GM23248 (cell line): ENCODE measurements around the gene STAM2.

ENCODE experiments used
- EZH2 ChIP-seq: fragments of 200-600 bp; sonication (generic); IDR thresholded peaks from 2 replicates; pipeline ENCODE4 v1.6.1; 2018; ENCODE audit warnings: antibody characterized with exemption, mild to moderate bottlenecking; ENCODE audit not compliant: insufficient read depth, poor library complexity, severe bottlenecking
- EZH2phosphoT487 ChIP-seq: fragments of 200-600 bp; sonication (generic); IDR thresholded peaks from 2 replicates; pipeline ENCODE4 v1.6.1; 2018; ENCODE audit warnings: antibody characterized with exemption, moderate library complexity, mild to moderate bottlenecking, low read depth; ENCODE audit not compliant: insufficient read depth

GRCh38 chr2:152176113-152176714 is 651 bp upstream of the STAM2 start:
- TF ChIP-seq EZH2phosphoT487 (no peak), EZH2 (no peak)
